Endothelial cell of umbilical vein (primary cell): ENCODE data around the gene DONSON. TPM values are rescaled to one million over a fixed set of nuclear protein-coding genes. Genes with fewer than 3 reads are reported as not detected.

Experiments
- BruUV-seq: library from RNA; stranded (reverse); fragments of 400-500 nt; replicated peaks from 2 replicates; lab custom pipeline; 2021; lab: Mats Ljungman, UMichigan
- CTCF ChIA-PET: fragments of 300-600, 350-600 bp; sonication (Branson Sonifier 250); formaldehyde crosslinking; loops from one replicate; lab custom pipeline; 2021; ENCODE audit warnings: antibody characterized with exemption, inconsistent platforms; lab: Charles Lee
- POLR2A ChIA-PET: fragments of 300-600, 350-600 bp; sonication (Branson Sonifier 250); formaldehyde crosslinking; loops from one replicate; lab custom pipeline; 2021; ENCODE audit warnings: antibody characterized with exemption, inconsistent platforms; lab: Charles Lee
- DNase-seq: peaks from one replicate; pipeline ENCODE4 v3.0.0-alpha.2; 2011; ENCODE audit warnings: low read depth, low spot score
- FAIRE-seq: peaks from 2 replicates; lab custom pipeline; 2011; peaks lifted over from hg19 to GRCh38; lab: Jason Lieb, UNC
- H2AFZ ChIP-seq: 2 replicates; pipeline ENCODE4 v1.6.0; 2012; ENCODE audit warnings: low read depth, low read length, control low read depth, inconsistent platforms
- H3K27ac ChIP-seq: 2 replicates; pipeline ENCODE4 v1.5.1; 2011; ENCODE audit warnings: low read depth, mild to moderate bottlenecking, control low read depth, low read length, moderate library complexity; ENCODE audit not compliant: insufficient read depth
- H3K27me3 ChIP-seq, 2 experiments: 2 replicates each; pipeline versions ENCODE4 v1.6.0 to v1.6.1; 2011; ENCODE audit warnings: low read length in 2 of 2, mixed read lengths in 1 of 2; ENCODE audit not compliant: control insufficient read depth in 2 of 2, insufficient read depth in 2 of 2
- H3K36me3 ChIP-seq, 2 experiments: 2 replicates in 1 of 2; 3 replicates in 1 of 2; pipeline ENCODE4 v1.5.1; 2011; ENCODE audit warnings: low read length in 2 of 2, mild to moderate bottlenecking in 1 of 2, moderate library complexity in 1 of 2; ENCODE audit not compliant: control insufficient read depth in 2 of 2, insufficient read depth in 2 of 2; ENCODE audit errors: extremely low read depth in 1 of 2
- H3K4me1 ChIP-seq: 3 replicates; pipeline ENCODE4 v1.5.1; 2011; ENCODE audit warnings: mild to moderate bottlenecking, low read length; ENCODE audit not compliant: control insufficient read depth, insufficient read depth; ENCODE audit errors: extremely low read depth
- H3K4me2 ChIP-seq: 2 replicates; pipeline ENCODE4 v1.6.1; 2011; ENCODE audit warnings: low read length, control low read depth, mixed read lengths; ENCODE audit not compliant: insufficient read depth
- H3K4me3 ChIP-seq, 3 experiments: fragments of 200-600 bp in 1 of 3; sonication (generic), shearing (Covaris generic) in 1 of 3; replicated peaks in 1 of 3; 2 replicates each; pipeline ENCODE4 v1.5.1; 2011 to 2016; ENCODE audit warnings: control low read depth in 3 of 3, low read length in 3 of 3, mild to moderate bottlenecking in 2 of 3, inconsistent platforms in 1 of 3, low read depth in 1 of 3, moderate library complexity in 1 of 3; ENCODE audit not compliant: insufficient read depth in 1 of 3
- H3K79me2 ChIP-seq: 2 replicates; pipeline ENCODE4 v1.6.0; 2012; ENCODE audit warnings: low read length, inconsistent platforms; ENCODE audit not compliant: control insufficient read depth, insufficient read depth
- H3K9ac ChIP-seq: replicated peaks from 2 replicates; pipeline ENCODE3; 2011; ENCODE audit warnings: low read length, control low read depth; ENCODE audit not compliant: insufficient read depth; ENCODE audit errors: extremely low read depth
- H3K9me1 ChIP-seq: replicated peaks from 3 replicates; pipeline ENCODE4 v1.6.0; 2011; ENCODE audit warnings: mild to moderate bottlenecking, low read length; ENCODE audit not compliant: control insufficient read depth, insufficient read depth; ENCODE audit errors: extremely low read depth
- H3K9me3 ChIP-seq: replicated peaks from 2 replicates; pipeline ENCODE4 v1.5.1; 2012; ENCODE audit warnings: low read length, inconsistent platforms; ENCODE audit not compliant: control insufficient read depth, insufficient read depth
- H4K20me1 ChIP-seq: replicated peaks from 2 replicates; pipeline ENCODE3; 2011; ENCODE audit warnings: mild to moderate bottlenecking, low read length; ENCODE audit not compliant: control insufficient read depth, insufficient read depth; ENCODE audit errors: extremely low read depth
- EZH2 ChIP-seq: IDR thresholded peaks from 2 replicates; pipeline ENCODE4 v1.6.1; 2012; ENCODE audit warnings: borderline replicate concordance, low read depth, mild to moderate bottlenecking, moderate library complexity, low read length, inconsistent platforms; ENCODE audit not compliant: severe bottlenecking
- FOS ChIP-seq: IDR thresholded peaks from 2 replicates; pipeline ENCODE4 v1.6.1; 2011; ENCODE audit warnings: mild to moderate bottlenecking, low read length, moderate library complexity, borderline replicate concordance; ENCODE audit not compliant: insufficient read depth
- JUN ChIP-seq: IDR thresholded peaks from 2 replicates; pipeline ENCODE4 v1.6.1; 2011; ENCODE audit warnings: borderline replicate concordance, low read depth; ENCODE audit not compliant: insufficient read length, insufficient read depth
- MAX ChIP-seq: IDR thresholded peaks from 2 replicates; pipeline ENCODE4 v1.6.1; 2011; ENCODE audit not compliant: insufficient read depth, insufficient read length
- POLR2A ChIP-seq: IDR thresholded peaks from 2 replicates; pipeline ENCODE4 v1.6.1; 2012; ENCODE audit warnings: low read depth, mild to moderate bottlenecking, control low read depth, low read length
- POLR2AphosphoS5 ChIP-seq: IDR thresholded peaks from 2 replicates; pipeline ENCODE4 v1.6.1; 2012; ENCODE audit warnings: low read depth, mild to moderate bottlenecking, control low read depth, low read length, moderate library complexity; ENCODE audit not compliant: insufficient read depth
- dilution Hi-C: fragments of 300-500 bp; cut with MboI; formaldehyde crosslinking; loops from one replicate; pipeline ENCODE4 v1.15.0; 2019; ENCODE audit warnings: low sequenced_read_pairs; ENCODE audit not compliant: extremely low pct_ligation_motif_present
- intact Hi-C: fragments of 100-400 bp; cut with micrococcal nuclease; formaldehyde crosslinking; loops from one replicate; pipeline ENCODE4 v1.10.0; 2022
- polyA plus RNA-seq, 4 experiments: library from polyadenylated mRNA; depleted of rRNA in 3 of 4; stranded (reverse) in 3 of 4; unstranded in 1 of 4; fragments of >200 nt; gene quantifications; 2 replicates each; pipeline versions ENCODE4 v1.2.1 to v1.2.3, GENCODE V29; 2011 to 2012; ENCODE audit warnings: missing spikeins in 1 of 4
- total RNA-seq: library from RNA; stranded (reverse); gene quantifications from 2 replicates; pipeline ENCODE4 v1.2.3, GENCODE V29; 2021

The DONSON gene
- total and polyA plus RNA-seq, 2 donors (not counting 3 experiments of a cell fraction or from before 2014, with no cell fraction given) = 14.3 to 29.4 TPM

GRCh38 chr21:33552999-33553598, 35.4 kb downstream of the DONSON start:
- H3K27ac ChIP-seq = no peak overlapping the region
- no peak overlapping the region for H2AFZ ChIP-seq
- intact Hi-C loops = no loop called here
- no peaks in the 10 kb centered on the region for H3K9me1 ChIP-seq
- no peak for DNase-seq
- peaks cover 46 to 66% of the 10 kb centered on the region in 2 experiments for H3K36me3 ChIP-seq
- H3K79me2 ChIP-seq = peaks cover 98% of the 10 kb centered on the region
- POLR2A ChIA-PET = no interaction called here
- H4K20me1 ChIP-seq = peaks cover 20% of the 10 kb centered on the region
- dilution Hi-C loops = no loop called here
- H3K27me3 ChIP-seq = no peaks in the 10 kb centered on the region
- CTCF ChIA-PET = no interaction called here
- H3K4me3 ChIP-seq = no peak overlapping the region
- no TSS peak for BruUV-seq
- TF ChIP-seq POLR2AphosphoS5 = no peak
- no peak for TF ChIP-seq FOS
- peak; percentile 11 for TF ChIP-seq POLR2A
- no peak for TF ChIP-seq MAX
- TF ChIP-seq EZH2 = no peak
- no peaks in the 10 kb centered on the region for H3K4me1 ChIP-seq
- no peak overlapping the region for H3K9ac ChIP-seq
- FAIRE-seq = no peak
- no peaks in the 10 kb centered on the region for H3K9me3 ChIP-seq
- no peak overlapping the region for H3K4me2 ChIP-seq

- BruUV-seq = no TSS peak
- no peak for DNase-seq
- Histone ChIP-seq H3K9ac (no peak overlapping the region), H3K9me1 (no peaks in the 10 kb centered on the region), H3K4me1 (no peaks in the 10 kb centered on the region), H3K4me2 (no peak overlapping the region), H3K9me3 (no peaks in the 10 kb centered on the region), H2AFZ (no peak overlapping the region), H3K4me3 (no peak overlapping the region), H3K27ac (no peak overlapping the region), H3K36me3 (peaks cover 43 to 65% of the 10 kb centered on the region in 2 experiments), H3K79me2 (peaks cover 97% of the 10 kb centered on the region), H4K20me1 (peaks cover 18% of the 10 kb centered on the region), H3K27me3 (no peaks in the 10 kb centered on the region)
- dilution Hi-C loops (no loop called here), intact Hi-C loops (no loop called here)
- FAIRE-seq = no peak
- TF ChIP-seq EZH2 (no peak), JUN (peak; percentile 70)
- POLR2A ChIA-PET = no interaction called here
- CTCF ChIA-PET = interaction anchor here (1.9 kb wide), 1 partner anchor 53 kb away, joined by 10 read pairs; no protein-coding TSS in a partner anchor
Observed at GRCh38 chr21:33552093-33552998, 36.1 kb downstream of the DONSON start.
